NT2/D1 (cell line): Measurements from ENCODE around the gene RNF175.

ENCODE experiments used
- YY1 ChIP-seq: IDR thresholded peaks from 2 replicates; pipeline ENCODE4 v1.6.1; 2011; ENCODE audit not compliant: insufficient read length, insufficient read depth
- ZNF274 ChIP-seq: IDR thresholded peaks from 2 replicates; pipeline ENCODE4 v1.6.1; 2011; ENCODE audit warnings: mild to moderate bottlenecking, low read depth, low read length

DNA sequence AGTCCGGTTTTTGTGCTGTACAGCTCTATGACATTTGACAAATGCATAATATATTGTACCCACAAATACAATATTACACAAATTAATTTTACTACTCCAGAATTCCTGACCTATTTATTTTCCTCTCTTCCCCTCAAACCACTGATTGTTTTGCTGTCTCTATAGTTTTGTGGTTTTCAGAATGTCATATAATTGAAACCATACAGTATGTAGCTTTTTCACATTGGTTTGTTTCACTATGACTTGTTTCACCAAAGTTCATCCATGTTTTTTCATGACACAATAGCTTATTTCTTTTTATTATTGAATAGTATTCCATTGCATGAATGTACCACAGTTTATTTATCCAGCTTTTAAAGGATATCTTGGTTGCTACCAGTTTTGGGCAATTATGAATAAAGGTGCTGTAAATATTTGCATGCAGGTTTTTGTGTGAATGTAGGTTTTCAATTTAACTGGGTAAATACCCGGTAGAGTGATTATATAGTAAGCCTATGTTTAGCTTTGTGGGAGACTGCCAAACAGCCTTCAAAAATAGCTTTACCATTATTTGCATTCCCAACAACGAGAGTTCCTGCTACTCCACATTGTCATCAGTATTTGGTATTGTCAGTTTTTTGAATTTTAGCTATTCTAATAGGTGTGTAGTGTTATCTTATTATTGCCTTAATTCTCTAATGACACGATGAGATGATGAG is 25.9 kb downstream of the RNF175 start:
- TF ChIP-seq YY1 (no peak), ZNF274 (no peak)
